H9 (cell line): ENCODE data around the gene MBD5. TPM values are rescaled to one million over a fixed set of nuclear protein-coding genes. Genes with fewer than 3 reads are reported as not detected.

Experiments used
- DNase-seq: peaks from one replicate; pipeline ENCODE4 v3.0.0-alpha.2; 2017
- H2AFZ ChIP-seq: one replicate; pipeline ENCODE4 v1.6.1; 2013; ENCODE audit warnings: mild to moderate bottlenecking, low read length, control low read depth, moderate library complexity
- H2AK5ac ChIP-seq: 2 replicates; pipeline ENCODE4 v1.6.1; 2013; ENCODE audit warnings: low read length, control low read depth, mixed read lengths; ENCODE audit not compliant: insufficient read length
- H2BK120ac ChIP-seq: one replicate; pipeline ENCODE4 v1.6.1; 2013; ENCODE audit warnings: low read depth, mild to moderate bottlenecking, low read length, control low read depth, inconsistent platforms; ENCODE audit not compliant: poor library complexity, severe bottlenecking
- H2BK12ac ChIP-seq: 2 replicates; pipeline ENCODE4 v1.6.1; 2013; ENCODE audit warnings: low read length, control low read depth, mixed read lengths, low read depth; ENCODE audit not compliant: insufficient read length
- H2BK15ac ChIP-seq: 2 replicates; pipeline ENCODE4 v1.6.1; 2013; ENCODE audit warnings: low read depth, low read length, control low read depth
- H2BK20ac ChIP-seq: one replicate; pipeline ENCODE4 v1.6.1; 2013; ENCODE audit warnings: low read depth, mild to moderate bottlenecking, low read length, control low read depth, inconsistent platforms; ENCODE audit not compliant: poor library complexity, severe bottlenecking
- H2BK5ac ChIP-seq: 2 replicates; pipeline ENCODE4 v1.6.1; 2013; ENCODE audit warnings: low read length, control low read depth, mixed read lengths; ENCODE audit not compliant: insufficient read length
- H3K14ac ChIP-seq: 2 replicates; pipeline ENCODE4 v1.6.1; 2013; ENCODE audit warnings: low read length, control low read depth; ENCODE audit not compliant: insufficient read depth
- H3K18ac ChIP-seq: 2 replicates; pipeline ENCODE4 v1.6.1; 2013; ENCODE audit warnings: low read depth, mild to moderate bottlenecking, mixed read lengths, low read length, control low read depth; ENCODE audit not compliant: insufficient read length
- H3K23ac ChIP-seq: 2 replicates; pipeline ENCODE4 v1.6.1; 2013; ENCODE audit warnings: low read length, control low read depth, mixed read lengths, low read depth; ENCODE audit not compliant: insufficient read length
- H3K23me2 ChIP-seq: 2 replicates; pipeline ENCODE4 v1.6.1; 2013; ENCODE audit warnings: low read depth, mild to moderate bottlenecking, mixed read lengths, low read length, control low read depth; ENCODE audit not compliant: insufficient read length, poor library complexity, severe bottlenecking
- H3K27ac ChIP-seq: 2 replicates; pipeline ENCODE4 v1.5.1; 2013; ENCODE audit warnings: low read length, control low read depth, mixed read lengths, low read depth; ENCODE audit not compliant: insufficient read length
- H3K27me3 ChIP-seq: 2 replicates; pipeline ENCODE4 v1.6.1; 2013; ENCODE audit warnings: low read length, control low read depth, inconsistent platforms; ENCODE audit not compliant: insufficient read depth
- H3K4ac ChIP-seq: 2 replicates; pipeline ENCODE4 v1.6.1; 2013; ENCODE audit warnings: low read depth, mild to moderate bottlenecking, control low read depth, inconsistent platforms, low read length, moderate library complexity
- H3K4me1 ChIP-seq: 2 replicates; pipeline ENCODE4 v1.6.1; 2013; ENCODE audit warnings: low read length, control low read depth, inconsistent platforms; ENCODE audit not compliant: insufficient read depth
- H3K4me2 ChIP-seq: 2 replicates; pipeline ENCODE4 v1.6.1; 2013; ENCODE audit warnings: low read length, control low read depth, mixed read lengths; ENCODE audit not compliant: insufficient read length, insufficient read depth
- H3K56ac ChIP-seq: 2 replicates; pipeline ENCODE4 v1.6.1; 2013; ENCODE audit warnings: low read depth, mild to moderate bottlenecking, mixed read lengths, low read length, control low read depth; ENCODE audit not compliant: insufficient read length
- H3K79me1 ChIP-seq: 2 replicates; pipeline ENCODE4 v1.6.1; 2013; ENCODE audit warnings: low read depth, mild to moderate bottlenecking, moderate library complexity, low read length, control low read depth, inconsistent platforms; ENCODE audit not compliant: insufficient read depth, poor library complexity, severe bottlenecking
- H3K79me2 ChIP-seq: 2 replicates; pipeline ENCODE4 v1.6.1; 2013; ENCODE audit warnings: low read length, control low read depth, inconsistent platforms; ENCODE audit not compliant: insufficient read depth
- H3K9ac ChIP-seq: 2 replicates; pipeline ENCODE4 v1.6.1; 2013; ENCODE audit warnings: low read length, control low read depth, mixed read lengths; ENCODE audit not compliant: insufficient read length; ENCODE audit errors: extremely low read depth
- H3K9me3 ChIP-seq: one replicate; pipeline ENCODE4 v1.6.1; 2013; ENCODE audit warnings: low read depth, low read length, inconsistent platforms; ENCODE audit not compliant: control insufficient read depth
- H3T11ph ChIP-seq: one replicate; pipeline ENCODE4 v1.6.1; 2013; ENCODE audit warnings: mild to moderate bottlenecking, low read length, control low read depth, inconsistent platforms
- H4K20me1 ChIP-seq: one replicate; pipeline ENCODE4 v1.6.1; 2013; ENCODE audit not compliant: control insufficient read depth, insufficient read length, insufficient read depth
- H4K5ac ChIP-seq: 2 replicates; pipeline ENCODE4 v1.6.1; 2013; ENCODE audit warnings: low read depth, mild to moderate bottlenecking, mixed read lengths, low read length, control low read depth; ENCODE audit not compliant: insufficient read length
- H4K8ac ChIP-seq: replicated peaks from 2 replicates; pipeline ENCODE4 v1.6.1; 2013; ENCODE audit warnings: low read length, control low read depth, mixed read lengths, low read depth; ENCODE audit not compliant: insufficient read length
- H4K91ac ChIP-seq: 2 replicates; pipeline ENCODE4 v1.6.1; 2013; ENCODE audit warnings: low read depth, mild to moderate bottlenecking, moderate library complexity, mixed read lengths, low read length, control low read depth; ENCODE audit not compliant: insufficient read length
- H3K27ac Mint-ChIP-seq, 3 experiments: 2 replicates in 2 of 3; 3 replicates in 1 of 3; pipeline ENCODE4 v1.8.0; 2020 to 2021; ENCODE audit warnings: mixed read lengths in 3 of 3, mild to moderate bottlenecking in 1 of 3, moderate library complexity in 1 of 3
- H3K27me3 Mint-ChIP-seq: 2 replicates; pipeline ENCODE4 v1.8.0; 2021; ENCODE audit warnings: low read depth, mild to moderate bottlenecking, moderate library complexity, mixed read lengths
- H3K36me3 Mint-ChIP-seq, 3 experiments: 2 replicates in 2 of 3; 3 replicates in 1 of 3; pipeline ENCODE4 v1.8.0; 2020 to 2021; ENCODE audit warnings: low read depth in 3 of 3, mixed read lengths in 3 of 3; ENCODE audit not compliant: insufficient read depth in 1 of 3
- H3K4me1 Mint-ChIP-seq, 2 experiments: 2 replicates each; pipeline ENCODE4 v1.8.0; 2020; ENCODE audit warnings: mixed read lengths in 2 of 2
- H3K4me3 Mint-ChIP-seq, 2 experiments: 2 replicates in 1 of 2; 3 replicates in 1 of 2; pipeline ENCODE4 v1.8.0; 2020 to 2021; ENCODE audit warnings: mild to moderate bottlenecking in 2 of 2, mixed read lengths in 2 of 2, moderate library complexity in 1 of 2
- H3K9me3 Mint-ChIP-seq, 2 experiments: 2 replicates in 1 of 2; 3 replicates in 1 of 2; pipeline ENCODE4 v1.8.0; 2020; ENCODE audit warnings: mild to moderate bottlenecking in 2 of 2, mixed read lengths in 2 of 2, moderate library complexity in 1 of 2
- CTCF ChIP-seq: fragments of 200-600 bp; sonication (generic); conservative IDR thresholded peaks from 3 replicates; pipeline ENCODE4 v1.8.0; 2021; ENCODE audit warnings: antibody characterized with exemption, mild to moderate bottlenecking
- WGBS: extraction: QIAGEN DNeasy Blood & Tissue Kit; methylation state at CpG from one replicate; pipeline ENCODE4 v1.1.7; 2013; ENCODE audit warnings: missing lambda C conversion rate, low lambda C conversion rate, mixed read lengths; ENCODE audit not compliant: insufficient read length; ENCODE audit errors: extremely low coverage; 5-methylcytosine and 5-hydroxymethylcytosine counted together
- total RNA-seq: library from RNA; stranded (reverse); gene quantifications from 2 replicates; pipeline ENCODE4 v1.2.1, GENCODE V29; 2021

The MBD5 gene
- total RNA-seq, 1 experiment from 2014 or later, result 23.1 TPM

- no peak overlapping the region for H3K9ac ChIP-seq
- TF ChIP-seq CTCF, result no peak
- no peak overlapping the region for H3K4me3 Mint-ChIP-seq
- no peaks in the 10 kb centered on the region for H4K20me1 ChIP-seq
- 100% methylated on average over 1 of the region's 1 CpG for WGBS
- H2BK12ac ChIP-seq, result no peak overlapping the region
- no peaks in the 10 kb centered on the region for H3K27me3 Mint-ChIP-seq
- H3K79me2 ChIP-seq, result no peaks in the 10 kb centered on the region
- H3K9me3 Mint-ChIP-seq, result no peaks in the 10 kb centered on the region
- H3K79me1 ChIP-seq, result no peaks in the 10 kb centered on the region
- no peaks in the 10 kb centered on the region for H3K9me3 ChIP-seq
- H3T11ph ChIP-seq, result no peak overlapping the region
- no peaks in the 10 kb centered on the region for H3K4me1 ChIP-seq
- no peak overlapping the region for H3K18ac ChIP-seq
- H3K23me2 ChIP-seq, result no peaks in the 10 kb centered on the region
- H3K23ac ChIP-seq, result no peak overlapping the region
- H3K14ac ChIP-seq, result no peak overlapping the region
- no peak overlapping the region for H2AFZ ChIP-seq
- no peak overlapping the region for H2AK5ac ChIP-seq
- no peak overlapping the region for H3K27ac ChIP-seq
- H4K91ac ChIP-seq, result no peak overlapping the region
- DNase-seq, result no peak
- no peak overlapping the region for H3K27ac Mint-ChIP-seq
- peaks cover 7 to 9% of the 10 kb centered on the region in 2 experiments for H3K4me1 Mint-ChIP-seq
- H2BK120ac ChIP-seq, result no peak overlapping the region
- no peak overlapping the region for H4K8ac ChIP-seq
- H2BK20ac ChIP-seq, result no peak overlapping the region
- no peak overlapping the region for H2BK5ac ChIP-seq
- no peak overlapping the region for H3K4ac ChIP-seq
- H3K4me2 ChIP-seq, result no peak overlapping the region
- H4K5ac ChIP-seq, result no peak overlapping the region
- H3K27me3 ChIP-seq, result no peaks in the 10 kb centered on the region
- no peak overlapping the region for H2BK15ac ChIP-seq
- H3K56ac ChIP-seq, result no peak overlapping the region
- H3K36me3 Mint-ChIP-seq, result no peaks in the 10 kb centered on the region; a peak in 2 of 7 replicates
These were observed 463.2 kb downstream of the MBD5 start for GRCh38 chr2:148484066-148484465.
